ENCODE results near the gene ACTL6B.

ACTL6B gene

DNA sequence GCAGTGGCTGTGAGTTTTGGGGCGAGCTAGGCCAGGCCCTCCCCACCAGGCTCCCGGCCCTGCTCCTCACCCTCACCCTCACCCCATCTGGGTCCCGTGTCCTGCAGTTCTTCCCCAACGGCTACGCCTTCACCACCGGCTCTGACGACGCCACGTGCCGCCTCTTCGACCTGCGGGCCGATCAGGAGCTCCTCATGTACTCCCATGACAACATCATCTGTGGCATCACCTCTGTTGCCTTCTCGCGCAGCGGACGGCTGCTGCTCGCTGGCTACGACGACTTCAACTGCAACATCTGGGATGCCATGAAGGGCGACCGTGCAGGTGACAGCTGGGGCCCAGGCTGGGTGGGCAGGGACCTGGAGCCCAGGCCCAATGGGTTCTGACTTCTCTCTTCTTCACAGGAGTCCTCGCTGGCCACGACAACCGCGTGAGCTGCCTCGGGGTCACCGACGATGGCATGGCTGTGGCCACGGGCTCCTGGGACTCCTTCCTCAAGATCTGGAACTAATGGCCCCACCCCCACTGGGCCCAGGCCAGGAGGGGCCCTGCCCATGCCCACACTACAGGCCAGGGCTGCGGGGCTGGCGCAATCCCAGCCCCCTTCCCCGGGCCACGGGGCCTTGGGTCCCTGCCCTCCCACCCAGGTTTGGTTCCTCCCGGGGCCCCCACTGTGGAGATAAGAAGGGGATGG lies 22.2 kb upstream of the ACTL6B start:
- Histone ChIP-seq H3K4me1 (ENCODE audit: control insufficient read depth in 1 of 2, insufficient read depth in 1 of 2, low read depth in 1 of 2, low read length in 1 of 2) (peaks cover 43 to 53% of the 10 kb centered on the region in 2 experiments), H3K9me3 (peaks cover 6% of the 10 kb centered on the region), H3K4me3 (ENCODE audit: low read depth in 1 of 2, low read length in 1 of 2) (peak overlapping the region in 1 of 2 experiments; percentile 18), H3K27ac (peak overlapping the region; percentile 100), H3K27me3 (no peaks in the 10 kb centered on the region), H3K36me3 (peaks cover 76% of the 10 kb centered on the region)
- TF ChIP-seq, protein P1, sequence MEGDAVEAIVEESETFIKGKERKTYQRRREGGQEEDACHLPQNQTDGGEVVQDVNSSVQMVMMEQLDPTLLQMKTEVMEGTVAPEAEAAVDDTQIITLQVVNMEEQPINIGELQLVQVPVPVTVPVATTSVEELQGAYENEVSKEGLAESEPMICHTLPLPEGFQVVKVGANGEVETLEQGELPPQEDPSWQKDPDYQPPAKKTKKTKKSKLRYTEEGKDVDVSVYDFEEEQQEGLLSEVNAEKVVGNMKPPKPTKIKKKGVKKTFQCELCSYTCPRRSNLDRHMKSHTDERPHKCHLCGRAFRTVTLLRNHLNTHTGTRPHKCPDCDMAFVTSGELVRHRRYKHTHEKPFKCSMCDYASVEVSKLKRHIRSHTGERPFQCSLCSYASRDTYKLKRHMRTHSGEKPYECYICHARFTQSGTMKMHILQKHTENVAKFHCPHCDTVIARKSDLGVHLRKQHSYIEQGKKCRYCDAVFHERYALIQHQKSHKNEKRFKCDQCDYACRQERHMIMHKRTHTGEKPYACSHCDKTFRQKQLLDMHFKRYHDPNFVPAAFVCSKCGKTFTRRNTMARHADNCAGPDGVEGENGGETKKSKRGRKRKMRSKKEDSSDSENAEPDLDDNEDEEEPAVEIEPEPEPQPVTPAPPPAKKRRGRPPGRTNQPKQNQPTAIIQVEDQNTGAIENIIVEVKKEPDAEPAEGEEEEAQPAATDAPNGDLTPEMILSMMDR (IDR thresholded peaks at IDR 0.05), result no peak

DNA sequence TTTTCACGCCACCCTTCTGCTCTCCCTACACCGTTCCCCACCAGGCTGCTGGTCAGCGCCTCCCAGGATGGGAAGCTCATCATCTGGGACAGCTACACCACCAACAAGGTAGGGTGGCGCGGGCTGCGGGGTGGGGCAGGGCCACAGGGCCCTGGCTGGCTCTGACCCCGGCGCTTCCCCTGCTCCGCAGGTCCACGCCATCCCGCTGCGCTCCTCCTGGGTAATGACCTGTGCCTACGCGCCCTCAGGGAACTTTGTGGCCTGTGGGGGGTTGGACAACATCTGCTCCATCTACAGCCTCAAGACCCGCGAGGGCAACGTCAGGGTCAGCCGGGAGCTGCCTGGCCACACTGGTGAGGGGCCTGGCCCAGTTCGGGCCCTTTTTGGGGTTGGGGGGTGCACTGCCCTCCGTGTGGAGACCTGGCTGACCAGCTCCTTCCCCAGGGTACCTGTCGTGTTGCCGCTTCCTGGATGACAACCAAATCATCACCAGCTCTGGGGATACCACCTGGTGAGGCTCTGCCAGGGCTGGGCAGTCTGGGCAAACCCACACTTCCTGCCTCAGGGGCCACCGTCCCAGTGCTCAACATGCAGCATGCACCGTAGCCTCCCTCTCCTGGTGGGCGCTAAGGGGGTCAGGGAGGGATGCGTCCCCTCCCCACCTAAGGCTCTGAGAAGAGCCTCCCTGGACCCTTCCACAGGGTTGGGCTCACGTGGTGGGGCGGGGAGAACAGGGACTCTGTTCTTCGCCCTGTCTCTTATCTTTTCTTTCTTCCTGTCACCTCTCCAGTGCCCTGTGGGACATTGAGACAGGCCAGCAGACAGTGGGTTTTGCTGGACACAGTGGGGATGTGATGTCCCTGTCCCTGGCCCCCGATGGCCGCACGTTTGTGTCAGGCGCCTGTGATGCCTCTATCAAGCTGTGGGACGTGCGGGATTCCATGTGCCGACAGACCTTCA lies 21.3 kb upstream of the ACTL6B start:
- no peaks in the 10 kb centered on the region for H3K27me3 ChIP-seq
- H3K27ac ChIP-seq, result peak overlapping the region; percentile 100
- H3K9me3 ChIP-seq, result peaks cover 6% of the 10 kb centered on the region
- peaks cover 48 to 60% of the 10 kb centered on the region in 2 experiments for H3K4me1 ChIP-seq (ENCODE audit: control insufficient read depth in 1 of 2, insufficient read depth in 1 of 2, low read depth in 1 of 2, low read length in 1 of 2)
- peaks cover 67% of the 10 kb centered on the region for H3K36me3 ChIP-seq
- H3K4me3 ChIP-seq (ENCODE audit: low read depth in 1 of 2, low read length in 1 of 2), result no peak overlapping the region
- TF ChIP-seq, protein P1 (IDR thresholded peaks at IDR 0.05), result no peak

DNA sequence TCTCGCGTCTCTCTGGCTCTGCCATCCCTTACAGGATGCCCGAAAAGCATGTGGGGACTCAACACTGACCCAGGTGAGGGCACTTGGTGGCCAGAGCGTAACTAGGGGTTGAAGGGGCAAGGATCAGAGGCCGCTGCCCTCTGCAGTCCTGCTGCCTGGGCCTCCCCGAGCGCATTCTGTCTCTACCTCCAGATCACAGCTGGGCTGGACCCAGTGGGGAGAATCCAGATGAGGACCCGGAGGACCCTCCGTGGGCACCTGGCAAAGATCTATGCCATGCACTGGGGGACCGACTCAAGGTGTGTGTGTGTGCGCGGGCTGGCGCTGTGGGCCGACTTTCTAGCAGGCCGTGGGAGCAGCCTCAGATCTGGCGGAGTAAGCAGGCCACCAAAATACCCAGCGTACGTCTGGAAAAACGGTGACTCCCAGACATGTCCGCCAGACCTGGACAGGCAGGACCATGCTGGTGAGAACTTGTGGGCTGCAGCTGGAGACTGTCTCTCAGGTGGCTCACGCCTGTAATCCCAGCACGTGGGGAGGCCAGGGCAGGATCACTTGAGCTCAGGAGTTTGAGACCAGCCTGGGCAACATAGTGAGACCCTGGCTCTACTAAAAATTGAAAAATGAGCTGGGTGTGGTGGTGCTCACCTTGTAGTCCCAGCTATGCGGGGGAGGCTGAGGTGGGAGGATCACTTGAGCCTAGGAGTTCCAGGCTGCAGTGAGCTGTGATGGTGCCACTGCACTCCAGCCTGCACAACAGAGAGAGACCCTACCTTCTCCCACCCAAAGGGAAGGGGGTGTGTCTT lies 20.5 kb upstream of the ACTL6B start:
- Histone ChIP-seq H3K4me3 (ENCODE audit: low read depth in 1 of 2, low read length in 1 of 2) (peak overlapping the region; percentile 97 to 98), H3K27ac (peak overlapping the region; percentile 100), H3K27me3 (peaks cover 3% of the 10 kb centered on the region), H3K4me1 (ENCODE audit: control insufficient read depth in 1 of 2, insufficient read depth in 1 of 2, low read depth in 1 of 2, low read length in 1 of 2) (peaks cover 50 to 61% of the 10 kb centered on the region in 2 experiments), H3K36me3 (peaks cover 58% of the 10 kb centered on the region), H3K9me3 (peaks cover 6% of the 10 kb centered on the region)
- TF ChIP-seq, protein P1 (IDR thresholded peaks at IDR 0.05), result no peak

DNA sequence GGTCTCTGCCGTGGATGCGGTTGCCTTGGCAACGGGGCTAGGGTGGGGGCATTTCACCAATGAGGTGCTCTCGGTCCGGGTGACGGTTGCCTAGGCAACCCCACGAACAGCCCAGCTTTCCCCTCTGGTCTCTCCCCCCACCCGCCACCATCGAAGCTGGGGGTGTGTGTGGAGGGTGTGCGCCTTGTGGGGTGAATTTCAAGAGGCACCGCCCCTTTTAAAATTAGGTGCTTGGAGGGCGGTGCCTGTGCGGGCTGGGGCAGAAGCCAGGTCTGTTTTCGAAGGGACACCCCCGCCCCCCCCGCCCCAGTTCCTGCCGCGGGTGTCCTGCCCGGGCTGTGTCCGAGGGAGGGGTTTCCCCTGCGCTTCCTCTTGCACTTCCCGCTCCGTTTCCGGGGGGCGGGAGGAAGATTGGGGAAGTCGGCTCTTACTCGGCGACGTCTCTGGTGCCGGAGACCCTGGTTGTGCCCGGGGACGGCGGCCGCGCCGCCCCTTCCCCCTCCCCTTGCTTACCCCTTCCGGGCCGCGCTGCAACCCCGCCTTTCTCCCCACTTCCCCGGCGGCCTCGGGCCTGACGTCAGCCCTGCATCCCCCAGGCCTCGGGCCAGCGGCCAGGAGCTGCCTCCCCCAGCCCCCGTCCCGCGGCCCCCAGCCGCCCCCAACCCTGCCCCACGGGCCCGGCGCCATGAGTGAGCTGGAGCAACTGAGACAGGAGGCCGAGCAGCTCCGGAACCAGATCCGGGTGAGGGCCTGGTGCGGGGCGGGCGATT lies 19.5 kb upstream of the ACTL6B start:
- peaks cover 13% of the 10 kb centered on the region for H3K27me3 ChIP-seq
- H3K4me3 ChIP-seq (ENCODE audit: low read depth in 1 of 2, low read length in 1 of 2), result peak overlapping the region; percentile 97 to 98
- TF ChIP-seq, protein P1 (IDR thresholded peaks at IDR 0.05), result peak; percentile 27
- peaks cover 50 to 61% of the 10 kb centered on the region in 2 experiments for H3K4me1 ChIP-seq (ENCODE audit: control insufficient read depth in 1 of 2, insufficient read depth in 1 of 2, low read depth in 1 of 2, low read length in 1 of 2)
- peaks cover 51% of the 10 kb centered on the region for H3K36me3 ChIP-seq
- H3K27ac ChIP-seq, result peak overlapping the region; percentile 100
- peaks cover 6% of the 10 kb centered on the region for H3K9me3 ChIP-seq

Data from neutrophil (primary cell).